NB4 (cell line): ENCODE measurements around the gene SPTSSA.
A peak's percentile ranks its signal among the peaks of the same experiment; 100 is the strongest.

Experiments
- DNase-seq: peaks from one replicate; pipeline ENCODE4 v3.0.0; 2010; ENCODE audit warnings: low read depth
- H3K4me3 ChIP-seq: one replicate; pipeline ENCODE4 v1.5.1; 2011; ENCODE audit warnings: mild to moderate bottlenecking, low read depth, low read length, moderate library complexity
- CTCF ChIP-seq: IDR thresholded peaks from one replicate; pipeline ENCODE4 v1.5.1; 2012; ENCODE audit warnings: low read depth, low read length
- MAX ChIP-seq: IDR thresholded peaks from 2 replicates; pipeline ENCODE4 v1.6.1; 2011; ENCODE audit warnings: low read depth, low read length
- MYC ChIP-seq: IDR thresholded peaks from 2 replicates; pipeline ENCODE4 v1.6.1; 2011; ENCODE audit warnings: low read depth, low read length
- POLR2A ChIP-seq: IDR thresholded peaks from 2 replicates; pipeline ENCODE4 v1.6.1; 2011; ENCODE audit warnings: mild to moderate bottlenecking; ENCODE audit not compliant: insufficient read length; ENCODE audit errors: extremely low read depth

Gene SPTSSA

GRCh38 chr14:34425095-34425851, 36.8 kb downstream of the SPTSSA start:
- no peak overlapping the region for H3K4me3 ChIP-seq
- no peak for DNase-seq
- TF ChIP-seq POLR2A (no peak), MYC (no peak), CTCF (no peak), MAX (no peak)

- TF ChIP-seq POLR2A, result no peak
- no peak for TF ChIP-seq MYC
- no peak for TF ChIP-seq MAX
- no peak for TF ChIP-seq CTCF
- no peak overlapping the region for H3K4me3 ChIP-seq
- no peak for DNase-seq
Measured at GRCh38 chr14:34424488-34424887, 37.6 kb downstream of the SPTSSA start.

GRCh38 chr14:34423445-34423844, 38.6 kb downstream of the SPTSSA start:
- DNase-seq, result no peak
- TF ChIP-seq MAX, result no peak
- no peak for TF ChIP-seq CTCF
- no peak for TF ChIP-seq POLR2A
- no peak for TF ChIP-seq MYC
- H3K4me3 ChIP-seq, result no peak overlapping the region

GRCh38 chr14:34420547-34421150, 41.4 kb downstream of the SPTSSA start:
- peak; percentile 10 for DNase-seq
- no peak overlapping the region for H3K4me3 ChIP-seq
- TF ChIP-seq CTCF (no peak), POLR2A (no peak), MYC (no peak), MAX (no peak)

- TF ChIP-seq POLR2A (no peak), MAX (no peak), CTCF (no peak), MYC (no peak)
- no peak for DNase-seq
Measured at GRCh38 chr14:34409721-34410120, 52.3 kb downstream of the SPTSSA start.

More at GRCh38 chr14:34409721-34410120, 52.3 kb downstream of the SPTSSA start:
- no peak overlapping the region for H3K4me3 ChIP-seq
